Keratinocyte (primary cell): Measurements from ENCODE around the gene HEXIM1.

Experiments
- CTCF ChIP-seq, 3 experiments: IDR thresholded peaks in 1 of 3; conservative IDR thresholded peaks in 1 of 3; optimal IDR thresholded peaks in 1 of 3; 2 replicates in 2 of 3; 3 replicates in 1 of 3; pipeline versions ENCODE3 to v1.5.1; 2011; ENCODE audit warnings: low read length in 3 of 3, mild to moderate bottlenecking in 3 of 3, moderate library complexity in 2 of 3, control low read depth in 1 of 3, inconsistent platforms in 1 of 3; ENCODE audit not compliant: insufficient read depth in 2 of 3; ENCODE audit errors: extremely low read depth in 1 of 3
- EZH2 ChIP-seq: IDR thresholded peaks from one replicate; pipeline ENCODE4 v1.6.1; 2012; ENCODE audit warnings: inconsistent platforms, mild to moderate bottlenecking, low read length, moderate library complexity

- TF ChIP-seq CTCF (optimal IDR thresholded peaks at IDR 0.05 in 1 of 3, IDR thresholded peaks at IDR 0.05 in 1 of 3, conservative IDR thresholded peaks at IDR 0.05 in 1 of 3; ENCODE audit: extremely low read depth in 1 of 3, insufficient read depth in 2 of 3, low read length in 3 of 3) (peak in 1 of 3 experiments; percentile 29), EZH2 (no peak)
Observed at GRCh38 chr17:45108595-45109521, 39.4 kb upstream of the HEXIM1 start.
